AG09309 (cell line): ENCODE results near the gene ZFYVE28.
A peak's percentile ranks its signal among the peaks of the same experiment; 100 is the strongest.

ENCODE experiments used
- DNase-seq: peaks from one replicate; pipeline ENCODE4 v3.0.0-alpha.2; 2010; ENCODE audit warnings: low read depth
- H3K4me3 ChIP-seq: 2 replicates; pipeline ENCODE4 v1.5.1; 2011; ENCODE audit warnings: mild to moderate bottlenecking, low read depth, low read length, moderate library complexity; ENCODE audit not compliant: control insufficient read depth
- CTCF ChIP-seq: IDR thresholded peaks from 2 replicates; pipeline ENCODE4 v1.5.1; 2011; ENCODE audit warnings: mild to moderate bottlenecking, low read depth, low read length, inconsistent platforms; ENCODE audit not compliant: insufficient read depth, control insufficient read depth; ENCODE audit errors: missing control alignments

The ZFYVE28 gene

GRCh38 chr4:2262145-2262943, 156.1 kb downstream of the ZFYVE28 start:
- H3K4me3 ChIP-seq = peak overlapping the region; percentile 50
- TF ChIP-seq CTCF = no peak

GRCh38 chr4:2261853-2262144, 156.6 kb downstream of the ZFYVE28 start, which contains the start of gene MXD4:
Gene MXD4, minus strand, starts transcription at chr4:2262109. Its CDS starts 129 bp downstream, at chr4:2261980.
- peak within 1 kb of the TSS; percentile 96 for H3K4me3 ChIP-seq
- DNase-seq = no peak
- no peak for TF ChIP-seq CTCF

More at GRCh38 chr4:2262145-2262943, 156.1 kb downstream of the ZFYVE28 start:
- DNase-seq = peak; percentile 98

GRCh38 chr4:2261110-2261852, 157.2 kb downstream of the ZFYVE28 start:
- H3K4me3 ChIP-seq = peak overlapping the region; percentile 96
- TF ChIP-seq CTCF = no peak
- DNase-seq = no peak

- peak overlapping the region; percentile 96 for H3K4me3 ChIP-seq
- DNase-seq = no peak
- no peak for TF ChIP-seq CTCF
Observed at GRCh38 chr4:2260344-2261109, 157.9 kb downstream of the ZFYVE28 start.

- H3K4me3 ChIP-seq = peak overlapping the region; percentile 96
- DNase-seq = no peak
- TF ChIP-seq CTCF = no peak
Observed at GRCh38 chr4:2259541-2260343, 158.7 kb downstream of the ZFYVE28 start.

GRCh38 chr4:2259036-2259540, 159.4 kb downstream of the ZFYVE28 start:
- TF ChIP-seq CTCF = no peak
- DNase-seq = no peak

More at GRCh38 chr4:2259036-2259540, 159.4 kb downstream of the ZFYVE28 start:
- no peak overlapping the region for H3K4me3 ChIP-seq
